C4-2B (cell line): ENCODE results near the gene SLC10A4.

Source experiments
- H3K27ac ChIP-seq: fragments of 450-650 bp; 2 replicates; pipeline ENCODE4 v1.5.1; 2017
- CTCF ChIP-seq: fragments of 450-650 bp; conservative IDR thresholded peaks from 2 replicates; pipeline ENCODE4 v1.5.1; 2017; ENCODE audit warnings: mild to moderate bottlenecking
- ZFX ChIP-seq: fragments of 450-650 bp; IDR thresholded peaks from 2 replicates; pipeline ENCODE4 v1.6.1; 2017

SLC10A4 gene

DNA sequence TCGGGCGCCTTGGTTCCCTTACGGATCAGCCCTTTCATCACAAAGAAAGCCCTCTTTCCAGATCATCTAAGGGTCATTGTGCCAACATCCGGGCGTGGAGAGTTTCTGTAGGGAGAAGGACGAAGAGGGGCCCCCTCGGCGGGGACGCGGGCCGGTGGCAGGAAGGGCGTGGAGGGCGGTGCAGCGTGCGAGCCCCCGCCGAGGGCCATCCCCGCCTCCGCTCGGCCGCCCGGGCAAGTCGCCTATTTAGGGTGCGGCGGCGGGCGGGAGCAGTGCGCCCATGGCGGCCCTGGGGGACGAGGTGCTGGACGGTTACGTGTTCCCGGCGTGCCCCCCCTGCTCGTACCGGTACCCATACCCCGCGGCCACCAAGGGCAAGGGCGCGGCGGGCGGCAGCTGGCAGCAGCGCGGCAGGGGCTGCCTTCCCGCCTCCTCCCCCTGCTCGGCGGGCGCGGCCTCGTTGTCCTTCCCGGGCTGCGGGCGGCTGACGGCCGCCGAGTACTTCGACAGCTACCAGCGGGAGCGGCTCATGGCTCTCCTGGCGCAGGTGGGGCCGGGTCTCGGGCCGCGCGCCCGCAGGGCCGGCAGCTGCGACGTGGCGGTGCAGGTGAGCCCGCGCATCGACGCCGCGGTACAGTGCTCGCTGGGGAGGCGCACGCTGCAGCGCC lies 7.0 kb downstream of the SLC10A4 start, which contains the start of gene ZAR1:
Gene ZAR1 (plus strand): TSS at position 241 of the 668 bp plus-strand sequence. CDS start 40 bp downstream, at position 281.
- TF ChIP-seq ZFX (no peak), CTCF (no peak)

GRCh38 chr4:48490680-48491513 lies 7.8 kb downstream of the SLC10A4 start:
- TF ChIP-seq CTCF (no peak), ZFX (no peak)
- H3K27ac ChIP-seq: no peak overlapping the region

More for the DNA sequence above, 7.0 kb downstream of the SLC10A4 start, which contains the start of gene ZAR1:
- no peak within 1 kb of the TSS for H3K27ac ChIP-seq

DNA sequence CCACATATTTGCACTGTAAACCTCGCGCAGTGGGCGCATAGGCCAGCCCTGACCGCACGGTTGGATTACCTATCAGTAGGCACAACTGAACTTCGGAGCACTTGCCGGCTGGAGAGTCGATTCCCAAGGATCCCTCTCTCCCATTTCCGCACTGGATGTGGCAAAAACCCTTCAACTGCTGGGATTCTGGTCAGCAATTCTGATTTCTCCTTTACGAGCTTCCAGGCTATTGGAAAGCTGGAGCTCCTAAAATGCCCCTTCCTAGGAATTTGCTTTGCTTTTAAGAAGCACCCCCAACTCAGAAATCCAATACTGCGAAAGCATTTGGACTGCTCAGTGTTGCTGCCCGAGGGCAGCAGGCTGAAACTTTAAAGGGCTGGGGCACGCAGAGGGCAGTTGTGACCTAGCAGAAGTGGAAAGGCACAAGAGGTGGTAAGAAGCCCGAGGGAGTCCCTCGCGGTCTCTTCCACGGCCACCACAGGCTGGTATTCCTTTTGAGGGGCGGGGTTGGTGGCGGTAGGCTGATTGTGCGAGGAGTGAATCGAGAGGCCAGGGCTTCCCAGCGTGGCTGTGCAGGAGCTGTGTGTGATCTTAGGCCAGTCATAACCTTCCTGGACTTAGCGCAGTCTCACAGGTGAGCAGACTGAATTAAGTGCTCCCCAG lies 8.5 kb downstream of the SLC10A4 start:
- no peak overlapping the region for H3K27ac ChIP-seq
- no peak for TF ChIP-seq CTCF
- TF ChIP-seq ZFX: no peak

DNA sequence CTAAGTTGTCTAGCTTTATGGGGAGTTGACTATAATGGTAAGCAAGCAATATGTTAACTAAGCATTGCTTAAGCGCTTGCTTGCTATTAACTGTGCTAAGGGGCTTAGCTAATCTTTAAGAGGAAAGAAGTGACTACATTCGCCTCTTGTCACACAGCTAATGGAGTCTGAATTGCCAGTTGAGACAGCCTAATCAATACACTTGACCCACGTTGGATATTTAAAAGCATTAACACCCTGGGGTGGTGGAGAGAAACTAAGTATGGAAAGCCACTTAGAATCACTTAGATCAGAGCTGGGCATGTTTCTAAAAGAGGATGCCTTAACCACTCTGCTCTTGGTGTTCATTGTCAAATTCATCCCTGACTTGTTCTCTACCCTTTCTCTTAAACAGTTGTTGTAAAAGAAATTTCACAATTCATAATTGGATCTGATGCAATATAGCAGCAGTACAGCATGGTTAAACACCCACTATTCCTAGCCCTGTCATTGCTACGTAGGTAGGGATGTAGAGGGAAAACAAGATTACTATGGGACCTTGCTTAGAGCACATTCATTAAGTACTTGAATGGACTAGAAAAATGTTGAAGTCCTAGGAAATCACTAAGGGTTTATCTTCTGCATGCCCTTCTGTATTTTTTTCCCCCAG lies 10.4 kb downstream of the SLC10A4 start:
- H3K27ac ChIP-seq: no peak overlapping the region
- TF ChIP-seq CTCF (no peak), ZFX (no peak)

GRCh38 chr4:48495941-48496340 lies 12.8 kb downstream of the SLC10A4 start:
- no peak overlapping the region for H3K27ac ChIP-seq
- TF ChIP-seq CTCF (no peak), ZFX (no peak)

GRCh38 chr4:48498895-48499294 lies 15.8 kb downstream of the SLC10A4 start:
- TF ChIP-seq CTCF (no peak), ZFX (no peak)
- no peak overlapping the region for H3K27ac ChIP-seq
